Renal cortical epithelial cell (primary cell): ENCODE results near the gene TBL1XR1. TPM values are rescaled to one million over a fixed set of nuclear protein-coding genes. Genes with fewer than 3 reads are reported as not detected.
A peak's percentile ranks its signal among the peaks of the same experiment; 100 is the strongest.
"Not testable (repeated sequence)": the region's sequence is repeated elsewhere in the genome, so short reads cannot be mapped to it uniquely, and the experiment has no call there.

Experiments used
- DNase-seq: peaks from one replicate; pipeline ENCODE4 v3.0.0-alpha.2; 2011; ENCODE audit warnings: low read depth
- total RNA-seq: library from RNA; depleted of rRNA; stranded (reverse); fragments of >200 nt; gene quantifications from 2 replicates; pipeline ENCODE4 v1.2.3, GENCODE V29; 2014

Gene TBL1XR1
- total RNA-seq, 1 donor from 2014 or later: 483 TPM

- peak; percentile 46 for DNase-seq
Measured at GRCh38 chr3:177184602-177185001, 12.7 kb downstream of the TBL1XR1 start.

- DNase-seq: no peak
Measured at GRCh38 chr3:177182352-177182751, 14.9 kb downstream of the TBL1XR1 start.

DNA sequence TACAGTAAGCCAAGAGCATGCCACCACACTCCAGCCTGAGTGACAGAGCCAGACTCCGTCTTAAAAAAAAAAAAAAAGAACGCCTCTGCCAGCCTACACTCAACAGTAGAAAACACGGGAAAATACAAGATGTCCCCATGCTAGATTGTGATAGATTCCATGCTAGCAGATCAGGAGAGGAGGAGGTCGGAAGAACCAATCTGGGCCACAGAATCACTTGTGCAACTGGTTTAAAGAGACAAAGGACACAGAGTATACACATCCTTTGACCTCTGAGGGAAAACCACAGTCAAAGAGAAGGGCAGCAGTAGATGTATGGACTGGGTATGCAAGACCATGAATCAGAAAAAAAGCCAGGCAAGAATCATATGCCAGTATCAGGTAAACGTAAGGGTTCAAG is 15.9 kb downstream of the TBL1XR1 start:
- DNase-seq: no peak

- no peak for DNase-seq
Measured at GRCh38 chr3:177180506-177180905, 16.8 kb downstream of the TBL1XR1 start.

GRCh38 chr3:177179281-177180067 is 17.8 kb downstream of the TBL1XR1 start:
- peak; percentile 74 for DNase-seq

DNA sequence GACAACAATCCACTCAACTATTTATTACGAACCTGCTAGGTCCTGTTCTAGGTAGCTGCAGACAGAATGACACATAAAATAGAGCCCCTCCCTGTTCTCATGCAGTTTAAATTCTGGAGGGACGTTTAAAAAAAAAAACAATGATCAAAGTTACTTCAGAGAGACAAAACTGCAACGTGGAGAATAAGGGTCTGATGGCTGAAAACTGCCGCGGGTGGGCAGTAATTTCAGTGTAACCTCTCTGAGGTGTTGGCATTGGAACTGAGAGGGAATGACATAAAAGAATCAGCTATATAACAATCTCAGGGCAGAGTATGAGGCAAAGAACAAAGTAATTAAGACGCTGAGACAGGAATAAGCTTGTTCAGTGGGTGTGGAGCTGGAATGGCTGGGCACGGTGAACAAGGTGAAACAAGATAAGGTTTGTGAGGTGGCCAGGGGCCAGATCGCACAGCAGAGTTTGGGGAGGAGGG is 19.5 kb downstream of the TBL1XR1 start:
- no peak for DNase-seq

DNA sequence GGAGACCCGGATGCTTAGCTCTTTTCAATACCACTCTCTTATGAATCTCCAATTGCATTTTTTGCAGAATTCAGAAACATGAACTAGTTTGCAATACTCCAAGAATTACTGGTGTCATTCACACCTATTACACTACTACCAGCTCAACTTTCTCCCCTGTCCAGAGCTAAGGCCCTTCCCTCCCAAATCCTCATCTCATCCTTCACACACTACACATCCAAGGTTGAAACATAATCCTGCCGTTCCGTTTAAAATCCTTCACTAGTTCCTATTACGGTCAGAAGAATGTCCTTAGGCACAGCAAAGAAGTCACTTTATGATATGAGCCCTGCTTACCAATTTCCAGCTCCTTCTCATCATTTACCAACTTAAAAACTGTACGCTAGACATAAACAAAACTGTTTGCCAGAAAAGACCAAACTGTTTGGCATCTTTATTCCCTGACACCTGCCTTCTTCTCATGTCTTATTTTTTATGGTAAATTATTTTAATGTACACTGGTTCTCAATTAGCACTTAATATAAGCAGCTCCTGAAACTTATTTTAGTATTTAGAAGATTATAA is 22.6 kb downstream of the TBL1XR1 start:
- no peak for DNase-seq

DNA sequence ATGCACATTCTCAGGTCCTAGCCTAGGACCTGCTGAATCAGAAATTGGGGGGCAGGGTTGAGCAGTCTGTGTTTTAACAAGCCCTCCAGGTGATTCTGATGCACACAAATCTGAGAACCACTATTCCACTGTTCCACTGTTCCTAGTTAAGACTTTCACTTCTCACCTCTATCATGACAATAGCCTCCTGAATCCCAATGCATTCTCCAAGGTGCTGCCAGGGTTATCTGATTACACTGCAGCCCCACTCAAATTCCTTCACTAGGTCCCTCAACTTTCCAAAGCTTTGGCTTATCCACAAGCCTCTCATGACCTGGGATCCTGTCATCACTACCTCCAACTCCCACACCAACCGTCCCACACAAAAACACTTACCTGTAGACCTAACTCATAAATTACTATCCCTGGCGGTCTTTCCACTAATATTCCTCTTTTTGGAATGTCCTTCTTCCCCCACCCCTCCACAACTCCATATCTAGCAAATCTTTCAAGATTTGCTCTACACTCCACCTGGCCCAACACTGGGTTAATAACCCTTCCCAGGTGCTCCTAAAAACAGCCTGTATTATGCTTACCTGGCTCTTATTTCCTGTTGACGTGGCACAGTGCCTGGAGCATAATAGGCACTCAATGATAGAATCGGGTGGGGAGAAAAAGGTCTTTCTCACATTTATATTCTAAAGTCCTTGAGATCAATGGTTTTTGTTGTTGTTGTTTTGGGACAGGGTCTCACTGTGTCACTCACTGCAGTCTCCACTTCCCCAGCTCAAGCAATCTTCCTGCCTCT is 27.2 kb downstream of the TBL1XR1 start:
- no peak for DNase-seq

- no peak for DNase-seq
Measured at GRCh38 chr3:177168431-177168830, 28.9 kb downstream of the TBL1XR1 start.

- DNase-seq: no peak
Measured at GRCh38 chr3:177162742-177163141, 34.5 kb downstream of the TBL1XR1 start.

DNA sequence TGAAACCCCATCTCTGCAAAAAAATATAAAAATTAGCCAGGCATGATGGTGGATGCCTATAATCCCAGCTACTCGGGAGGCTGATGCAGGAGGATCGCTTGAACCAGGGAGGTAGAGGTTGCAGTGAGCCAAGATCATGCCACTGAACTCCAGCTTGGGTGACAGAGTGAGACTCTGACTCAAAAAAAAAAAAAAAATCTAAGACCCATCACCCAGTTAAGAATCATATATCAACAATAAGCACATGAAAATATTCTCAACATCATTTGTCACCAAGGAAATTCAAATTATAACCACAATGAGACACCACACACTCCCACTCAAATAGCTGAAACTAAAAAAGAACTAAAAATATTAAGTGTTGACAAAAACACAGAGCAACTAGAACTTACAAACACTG is 35.7 kb downstream of the TBL1XR1 start:
- DNase-seq: not testable (repeated sequence)

DNA sequence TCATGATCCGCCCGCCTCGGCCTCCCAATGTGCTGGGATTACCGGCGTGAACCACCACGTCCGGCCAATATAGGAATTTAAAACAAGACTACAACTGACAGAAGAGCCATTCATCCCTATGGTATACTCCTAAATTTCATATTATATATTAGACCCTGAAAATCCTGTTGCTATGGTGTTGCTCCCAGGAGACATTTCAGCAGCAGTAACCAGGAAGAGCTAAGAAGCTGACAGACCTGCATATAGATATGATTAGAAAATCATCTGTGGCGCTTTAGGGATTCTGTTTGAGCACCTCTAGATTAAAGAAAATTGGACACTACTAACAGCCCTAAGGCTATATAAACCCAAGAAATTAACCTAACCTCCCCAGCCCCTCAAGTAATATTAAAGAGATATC is 38.8 kb downstream of the TBL1XR1 start:
- no peak for DNase-seq

DNA sequence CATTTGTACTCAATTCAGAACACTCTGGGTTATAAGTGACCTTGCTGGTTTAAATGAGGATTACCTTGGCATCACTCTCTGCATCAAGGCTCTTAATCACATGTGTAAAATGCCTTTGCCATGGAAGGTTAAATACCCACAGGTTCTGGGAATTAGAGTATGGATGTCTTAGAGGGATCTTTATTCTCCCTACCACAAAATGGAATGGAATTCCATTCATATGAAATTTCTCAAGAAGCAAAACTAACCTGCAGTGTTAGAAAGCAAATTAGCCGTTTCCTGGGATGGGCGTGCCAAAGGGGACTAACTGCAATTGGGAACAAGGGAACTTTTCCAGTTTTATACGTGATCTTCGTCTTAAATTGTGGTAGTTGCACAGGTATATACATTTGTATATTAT is 39.8 kb downstream of the TBL1XR1 start:
- no peak for DNase-seq

- no peak for DNase-seq
Measured at GRCh38 chr3:177154733-177155132, 42.5 kb downstream of the TBL1XR1 start.

DNA sequence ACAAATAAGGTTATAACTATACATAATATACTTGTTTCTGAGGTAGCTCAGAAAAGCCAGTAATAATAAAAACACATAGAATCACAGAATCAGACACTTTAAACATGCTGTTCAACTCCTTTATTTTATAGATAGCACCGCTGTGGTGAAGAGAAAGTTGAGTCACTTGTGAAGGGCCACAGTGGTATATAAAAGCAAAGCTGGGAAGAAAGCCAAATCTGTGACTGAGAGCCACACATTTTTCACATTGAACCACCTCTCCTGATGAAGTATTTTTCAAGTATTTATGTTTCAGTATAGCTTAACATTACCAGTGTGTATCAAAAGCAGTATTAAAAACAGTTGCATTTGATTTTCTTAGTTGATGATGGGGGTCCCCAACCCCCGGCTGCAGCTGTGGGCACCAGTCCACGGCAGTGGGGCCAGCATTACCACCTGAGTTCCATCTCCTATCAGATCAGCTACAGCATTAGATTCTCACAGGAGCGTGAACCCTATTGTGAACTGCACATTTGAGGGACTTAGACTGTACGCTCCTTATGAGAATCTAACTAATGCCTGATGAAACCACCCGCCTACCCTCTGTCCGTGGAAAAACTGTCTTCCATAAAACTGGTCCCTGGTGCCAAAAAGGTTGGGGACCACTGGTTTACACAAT is 46.2 kb downstream of the TBL1XR1 start:
- DNase-seq: peak; percentile 89

DNA sequence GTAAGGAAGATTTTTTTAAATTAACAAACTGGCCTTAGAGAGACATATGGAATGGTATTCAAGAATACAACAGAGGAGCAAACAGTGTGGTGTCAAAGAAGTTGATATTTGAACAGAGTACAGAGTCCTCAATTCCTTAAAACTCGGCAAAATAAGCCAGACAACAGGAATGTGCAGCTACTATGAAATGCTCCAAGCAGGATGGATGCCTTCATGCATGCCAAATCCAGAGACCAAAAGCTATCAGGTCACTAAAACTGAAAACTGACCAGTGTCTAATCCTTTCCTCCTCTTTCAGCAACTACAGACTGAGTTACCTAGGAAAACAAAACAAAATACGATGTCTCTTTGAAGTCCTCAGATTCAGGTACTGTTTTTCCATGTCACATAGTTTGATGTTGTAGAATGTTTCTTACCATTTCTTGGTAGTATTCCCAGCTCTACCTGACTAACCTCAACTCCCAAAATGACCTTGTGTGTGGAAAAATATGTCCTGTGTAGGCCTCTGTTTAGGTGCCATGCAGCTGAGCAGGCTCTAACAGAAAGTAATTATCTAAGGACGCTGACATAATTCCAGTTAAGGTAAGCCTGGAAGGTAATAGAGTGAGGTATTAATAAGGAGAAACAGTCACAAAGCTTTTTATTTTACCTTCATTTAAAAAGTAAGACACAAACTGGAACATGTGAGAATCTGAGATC is 46.9 kb downstream of the TBL1XR1 start:
- DNase-seq: peak; percentile 46

GRCh38 chr3:177149106-177149505 is 48.2 kb downstream of the TBL1XR1 start:
- DNase-seq: no peak

GRCh38 chr3:177147790-177148189 is 49.5 kb downstream of the TBL1XR1 start:
- no peak for DNase-seq

- DNase-seq: no peak
Measured at GRCh38 chr3:177146646-177147045, 50.6 kb downstream of the TBL1XR1 start.

GRCh38 chr3:177145954-177146353 is 51.3 kb downstream of the TBL1XR1 start:
- DNase-seq: no peak

DNA sequence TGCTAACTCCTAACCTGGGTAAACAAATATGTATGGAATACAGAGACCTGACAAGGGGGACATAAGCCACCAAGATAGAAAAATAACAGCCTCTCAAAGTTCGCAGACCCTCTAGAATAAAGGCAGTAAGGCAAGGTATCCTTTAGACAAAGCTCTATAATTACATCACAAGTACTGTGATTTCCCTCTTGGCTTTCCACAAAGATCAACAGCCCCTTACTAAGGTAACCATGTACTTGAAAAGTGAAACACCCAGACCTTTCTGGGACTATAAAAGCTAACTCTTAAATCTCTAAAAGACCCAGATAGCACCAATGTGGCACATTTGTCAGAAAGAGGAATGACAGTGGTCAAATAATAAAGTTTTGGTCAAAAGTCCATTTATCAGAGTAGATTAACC is 51.9 kb downstream of the TBL1XR1 start:
- no peak for DNase-seq

DNA sequence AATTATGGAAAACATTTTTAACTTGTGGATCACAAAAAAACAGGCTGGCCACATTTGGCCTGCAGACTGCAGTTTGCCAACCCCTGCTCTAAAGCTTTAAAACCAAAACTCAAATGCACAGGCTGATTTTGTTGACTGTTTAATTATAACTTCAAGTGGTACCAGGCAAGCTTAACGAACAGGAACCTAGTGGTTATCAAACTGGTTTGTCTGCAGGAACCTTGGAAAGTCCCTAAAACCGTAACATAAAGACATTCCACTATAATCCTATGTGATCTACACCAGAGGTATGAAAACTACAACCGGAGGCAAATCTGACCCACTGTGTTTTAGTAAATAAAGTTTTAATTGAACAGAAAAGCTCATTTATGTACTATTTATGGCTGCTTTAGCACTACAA is 52.4 kb downstream of the TBL1XR1 start:
- peak; percentile 50 for DNase-seq
